GM12878 (cell line): ENCODE results near the gene IKBKG. TPM values are rescaled to one million over a fixed set of nuclear protein-coding genes. Genes with fewer than 3 reads are reported as not detected.

ENCODE experiments used
- ATAC-seq: fragments of 200-7000 bp; cut with Tn5 transposase; 3 replicates; pipeline ENCODE4 v1.9.1; 2020; ENCODE audit warnings: mild to moderate bottlenecking, moderate library complexity
- BruUV-seq: library from RNA; stranded (reverse); fragments of 400-500 nt; replicated peaks from 2 replicates; lab custom pipeline; 2021; lab: Mats Ljungman, UMichigan
- CTCF ChIA-PET: fragments of 300-600 bp; sonication (Branson Sonifier 250); formaldehyde crosslinking; extraction: SDS; loops from one replicate; lab custom pipeline; 2021; ENCODE audit warnings: inconsistent platforms; lab: Yijun Ruan, JAX
- POLR2A ChIA-PET: fragments of 350-600 bp; formaldehyde crosslinking; extraction: SDS; loops from one replicate; lab custom pipeline; 2021; ENCODE audit warnings: inconsistent platforms; lab: Charles Lee
- RAD21 ChIA-PET: fragments of 300-600 bp; sonication (Branson Sonifier 250); formaldehyde crosslinking; loops from one replicate; lab custom pipeline; 2023; ENCODE audit warnings: antibody characterized with exemption; ENCODE audit not compliant: unreplicated experiment; lab: Charles Lee
- SMC1A ChIA-PET: fragments of 300-600 bp; sonication (Branson Sonifier 250); formaldehyde crosslinking; loops from one replicate; lab custom pipeline; 2023; ENCODE audit not compliant: unreplicated experiment, uncharacterized antibody; lab: Charles Lee
- DNase-seq: peaks from one replicate; pipeline ENCODE4 v3.0.0-alpha.2; 2011; ENCODE audit warnings: low read depth, low spot score
- FAIRE-seq: peaks from 3 replicates; lab custom pipeline; 2011; peaks lifted over from hg19 to GRCh38; lab: Jason Lieb, UNC
- H2AFZ ChIP-seq: 2 replicates; pipeline ENCODE4 v1.6.0; 2011; ENCODE audit warnings: low read depth, low read length, control low read depth; ENCODE audit not compliant: control insufficient read depth
- H3K27ac ChIP-seq: 2 replicates; pipeline ENCODE4 v1.5.1; 2011; ENCODE audit warnings: control low read depth; ENCODE audit not compliant: control insufficient read depth, insufficient read depth
- H3K27me3 ChIP-seq, 2 experiments: replicated peaks in 1 of 2; 2 replicates each; pipeline versions ENCODE4 v1.6.0 to v1.6.1; 2011; ENCODE audit warnings: low read length in 1 of 2; ENCODE audit not compliant: control insufficient read depth in 2 of 2, insufficient read depth in 2 of 2
- H3K36me3 ChIP-seq, 2 experiments: 2 replicates each; pipeline ENCODE4 v1.5.1; 2011; ENCODE audit warnings: low read length in 1 of 2; ENCODE audit not compliant: control insufficient read depth in 2 of 2, insufficient read depth in 2 of 2
- H3K4me1 ChIP-seq: 2 replicates; pipeline ENCODE4 v1.6.1; 2011; ENCODE audit warnings: mild to moderate bottlenecking, low read length, moderate library complexity, mixed read lengths; ENCODE audit not compliant: control insufficient read depth, insufficient read depth
- H3K4me2 ChIP-seq: 2 replicates; pipeline ENCODE4 v1.6.0; 2011; ENCODE audit warnings: control low read depth; ENCODE audit not compliant: control insufficient read depth, insufficient read depth
- H3K4me3 ChIP-seq: fragments of 200-600 bp; sonication (generic); 2 replicates; pipeline ENCODE4 v1.5.1; 2016
- H3K79me2 ChIP-seq: 2 replicates; pipeline ENCODE4 v1.6.0; 2011; ENCODE audit warnings: low read length; ENCODE audit not compliant: control insufficient read depth, insufficient read depth
- H3K9ac ChIP-seq: 2 replicates; pipeline ENCODE4 v1.8.0; 2011; ENCODE audit warnings: low read length, control low read depth, mixed read lengths; ENCODE audit not compliant: control insufficient read depth, insufficient read depth
- H3K9me3 ChIP-seq: replicated peaks from 3 replicates; pipeline ENCODE4 v1.5.1; 2011; ENCODE audit warnings: mild to moderate bottlenecking, low read length; ENCODE audit not compliant: control insufficient read depth, insufficient read depth
- H4K20me1 ChIP-seq: 2 replicates; pipeline ENCODE4 v1.6.0; 2011; ENCODE audit not compliant: control insufficient read depth, insufficient read depth
- ATF7 ChIP-seq: fragments of 450-650 bp; IDR thresholded peaks from 2 replicates; pipeline ENCODE4 v1.6.1; 2016; ENCODE audit warnings: low read depth, mild to moderate bottlenecking
- CBX3 ChIP-seq: fragments of 200-600 bp; sonication (generic); IDR thresholded peaks from 2 replicates; pipeline ENCODE4 v1.6.1; 2016; ENCODE audit warnings: low read depth, borderline replicate concordance
- CREM ChIP-seq: IDR thresholded peaks from 2 replicates; pipeline ENCODE4 v1.6.1; 2014; ENCODE audit warnings: antibody characterized with exemption, low read depth
- ELK1 ChIP-seq: IDR thresholded peaks from 2 replicates; pipeline ENCODE4 v1.6.1; 2012; ENCODE audit warnings: low read depth, low read length, improper control_type of control experiment
- FOS ChIP-seq: IDR thresholded peaks from 3 replicates; pipeline ENCODE4 v1.6.1; 2011; ENCODE audit warnings: borderline replicate concordance; ENCODE audit not compliant: insufficient read length; ENCODE audit errors: extremely low read depth
- JUND ChIP-seq: IDR thresholded peaks from 2 replicates; pipeline ENCODE4 v1.6.1; 2012; ENCODE audit warnings: low read depth, mild to moderate bottlenecking, low read length, improper control_type of control experiment, moderate library complexity
- KLF5 ChIP-seq: fragments of 450-650 bp; IDR thresholded peaks from 2 replicates; pipeline ENCODE4 v1.6.1; 2014; ENCODE audit warnings: mild to moderate bottlenecking; ENCODE audit not compliant: partially characterized antibody
- MEF2A ChIP-seq: IDR thresholded peaks from 2 replicates; pipeline ENCODE4 v1.6.1; 2011; ENCODE audit warnings: low read depth, mild to moderate bottlenecking, low read length, moderate library complexity; ENCODE audit not compliant: insufficient read depth
- POU2F2 ChIP-seq: IDR thresholded peaks from 3 replicates; pipeline ENCODE4 v1.6.1; 2011; ENCODE audit warnings: low read depth, mild to moderate bottlenecking, low read length, borderline replicate concordance
- ZBED1 ChIP-seq: IDR thresholded peaks from 2 replicates; pipeline ENCODE4 v1.6.1; 2016; ENCODE audit warnings: borderline replicate concordance
- WGBS: methylation state at CpG from one replicate; pipeline ENCODE4 v1.1.6; 2016; ENCODE audit warnings: low lambda C conversion rate; ENCODE audit not compliant: insufficient replicate concordance, insufficient coverage; ENCODE audit errors: missing lambda C conversion rate; 5-methylcytosine and 5-hydroxymethylcytosine counted together
- in situ Hi-C: fragments of 300-500 bp; cut with MboI; formaldehyde crosslinking; loops from 9 replicates; pipeline ENCODE4 v1.14.3; 2018; ENCODE audit warnings: mixed read lengths
- intact Hi-C: fragments of 100-400 bp; cut with micrococcal nuclease; formaldehyde crosslinking; loops from one replicate; pipeline ENCODE4 v1.14.2; 2022; ENCODE audit not compliant: unreplicated experiment
- polyA plus RNA-seq, 11 experiments: library from polyadenylated mRNA; depleted of rRNA in 4 of 11; unstranded in 6 of 11; stranded (reverse) in 5 of 11; fragments of >200 nt; fragmentation: Nextera tagmentation in 4 of 11; fragmentation: Illumina TruSeq in 1 of 11; extraction: Ambion mirVana in 4 of 11; extraction: Trizol in 1 of 11; gene quantifications; 1 replicate in 1 of 11; 2 replicates in 10 of 11; pipeline versions ENCODE4 v1.2.1 to v1.2.3, GENCODE V29; 2011 to 2016; ENCODE audit warnings: inconsistent platforms in 2 of 11, missing spikeins in 2 of 11, low read depth in 1 of 11
- total RNA-seq, 4 experiments: library from RNA; depleted of rRNA in 3 of 4; stranded (reverse); fragments of >200 nt in 3 of 4; fragmentation: Illumina TruSeq in 1 of 4; extraction: Trizol in 1 of 4; gene quantifications; 2 replicates each; pipeline versions ENCODE4 v1.2.1 to v1.2.3, GENCODE V29; 2013 to 2021

The IKBKG gene
- total and polyA plus RNA-seq, 10 of the 15 experiments (the other 5 are each of a cell fraction or from before 2014, with no cell fraction given): 0.35 to 30.7 (median 16.7) TPM

GRCh38 chrX:154511761-154512160, 35.7 kb upstream of the IKBKG start (continued):
- TF ChIP-seq CBX3 (no peak), JUND (no peak), ZBED1 (no peak), ATF7 (no peak), POU2F2 (no peak), FOS (no peak), KLF5 (no peak), MEF2A (no peak)

GRCh38 chrX:154512879-154513553, 34.4 kb upstream of the IKBKG start:
- BruUV-seq: no TSS peak
- no peak overlapping the region for H3K4me2 ChIP-seq
- no peak for DNase-seq
- H2AFZ ChIP-seq: no peak overlapping the region
- in situ Hi-C loops: no loop called here
- WGBS: 78% methylated on average over 16 of the region's 16 CpGs
- no peak for ATAC-seq
- H3K27me3 ChIP-seq: no peaks in the 10 kb centered on the region
- ChIA-PET SMC1A (interaction anchor here (1.1 kb wide), 1 partner anchor 14 kb away, joined by 3 read pairs; no protein-coding TSS in a partner anchor), POLR2A (no interaction called here), CTCF (no interaction called here), RAD21 (no interaction called here)
- no peak for TF ChIP-seq FOS
- TF ChIP-seq CREM: no peak
- TF ChIP-seq ELK1: no peak
- no peaks in the 10 kb centered on the region; the same call in none of the 2 replicates for H3K79me2 ChIP-seq
- no peak overlapping the region for H3K4me3 ChIP-seq
- no peaks in the 10 kb centered on the region; the same call in 2 of the 3 replicates for H3K9me3 ChIP-seq
- no peak for FAIRE-seq
- H3K27ac ChIP-seq: no peak overlapping the region
- H4K20me1 ChIP-seq: no peaks in the 10 kb centered on the region
- intact Hi-C loops: no loop called here
- H3K9ac ChIP-seq: no peak overlapping the region
- no peaks in the 10 kb centered on the region for H3K4me1 ChIP-seq
- no peaks in the 10 kb centered on the region for H3K36me3 ChIP-seq
